GM21381 (cell line): ENCODE measurements around the gene GALNT16.

ENCODE experiments used
- ATAC-seq: cut with Tn5 transposase; IDR thresholded peaks from one replicate; pipeline ENCODE4 v1.9.1; 2021; ENCODE audit warnings: mild to moderate bottlenecking, moderate library complexity; ENCODE audit not compliant: unreplicated experiment

Gene GALNT16

GRCh38 chr14:69316449-69317101, 56.6 kb downstream of the GALNT16 start:
- no peak for ATAC-seq

GRCh38 chr14:69317102-69317755, 57.3 kb downstream of the GALNT16 start:
- no peak for ATAC-seq

- ATAC-seq, result no peak
Observed at GRCh38 chr14:69317780-69318179, 57.8 kb downstream of the GALNT16 start.

- ATAC-seq, result no peak
Observed at GRCh38 chr14:69318241-69318640, 58.3 kb downstream of the GALNT16 start.

- ATAC-seq, result no peak
Observed at GRCh38 chr14:69318901-69319475, 59.0 kb downstream of the GALNT16 start.

DNA sequence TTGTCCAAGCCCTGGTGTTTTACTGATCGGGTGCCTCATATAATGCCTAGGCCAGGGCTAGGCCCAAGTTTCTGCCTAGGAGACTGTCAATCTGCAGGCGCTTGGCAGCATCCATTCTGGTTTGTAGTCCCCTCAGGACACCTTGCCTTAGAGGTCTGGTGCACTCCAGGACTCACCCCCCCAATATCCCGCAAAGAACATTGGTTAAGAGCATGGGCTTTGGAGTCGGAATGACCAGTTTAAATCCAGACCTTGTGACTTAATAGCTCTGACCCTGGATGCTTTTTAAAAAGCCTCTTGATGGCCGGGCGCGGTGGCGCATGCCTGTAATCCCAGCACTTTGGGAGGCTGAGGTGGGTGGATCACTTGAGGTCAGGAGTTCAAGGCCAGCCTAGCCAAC, 60.0 kb downstream of the GALNT16 start:
- ATAC-seq, result no peak

DNA sequence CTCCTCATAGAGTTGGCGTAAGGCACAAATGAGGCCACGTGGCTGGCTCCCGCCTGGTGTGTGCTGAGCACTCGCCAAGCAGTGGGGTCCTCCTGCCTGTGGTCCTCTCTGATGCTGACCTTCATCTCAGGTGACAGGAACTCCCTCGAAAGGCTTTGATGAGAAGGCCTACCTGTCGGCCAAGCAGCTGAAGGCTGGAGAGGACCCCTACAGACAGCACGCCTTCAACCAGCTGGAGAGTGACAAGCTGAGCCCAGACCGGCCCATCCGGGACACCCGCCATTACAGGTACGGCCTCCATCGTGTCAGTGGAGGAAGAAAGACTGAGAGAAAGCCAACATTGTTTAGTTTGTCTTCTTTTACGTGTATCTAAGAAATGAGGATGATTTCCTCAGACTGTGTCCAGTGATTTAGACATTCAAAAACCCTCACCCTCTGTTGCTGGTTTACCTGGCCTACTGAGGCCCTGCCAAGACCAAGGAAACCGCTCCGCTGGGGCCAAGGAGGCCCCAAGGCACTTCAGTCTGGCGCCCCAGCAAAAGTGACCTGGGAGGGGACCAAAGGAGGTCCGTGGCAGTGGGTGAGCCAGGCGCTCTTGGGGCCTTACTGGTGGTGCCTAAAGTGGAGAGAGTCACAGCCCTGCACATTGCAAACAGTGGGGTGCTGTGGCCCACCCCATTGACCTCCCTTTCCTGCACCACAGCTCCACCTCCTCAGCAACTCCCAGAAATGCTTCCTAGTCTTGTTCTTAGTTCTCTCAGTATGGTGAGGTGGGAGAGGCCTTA, 60.8 kb downstream of the GALNT16 start:
- ATAC-seq, result no peak

- no peak for ATAC-seq
Observed at GRCh38 chr14:69321601-69322330, 61.8 kb downstream of the GALNT16 start.

DNA sequence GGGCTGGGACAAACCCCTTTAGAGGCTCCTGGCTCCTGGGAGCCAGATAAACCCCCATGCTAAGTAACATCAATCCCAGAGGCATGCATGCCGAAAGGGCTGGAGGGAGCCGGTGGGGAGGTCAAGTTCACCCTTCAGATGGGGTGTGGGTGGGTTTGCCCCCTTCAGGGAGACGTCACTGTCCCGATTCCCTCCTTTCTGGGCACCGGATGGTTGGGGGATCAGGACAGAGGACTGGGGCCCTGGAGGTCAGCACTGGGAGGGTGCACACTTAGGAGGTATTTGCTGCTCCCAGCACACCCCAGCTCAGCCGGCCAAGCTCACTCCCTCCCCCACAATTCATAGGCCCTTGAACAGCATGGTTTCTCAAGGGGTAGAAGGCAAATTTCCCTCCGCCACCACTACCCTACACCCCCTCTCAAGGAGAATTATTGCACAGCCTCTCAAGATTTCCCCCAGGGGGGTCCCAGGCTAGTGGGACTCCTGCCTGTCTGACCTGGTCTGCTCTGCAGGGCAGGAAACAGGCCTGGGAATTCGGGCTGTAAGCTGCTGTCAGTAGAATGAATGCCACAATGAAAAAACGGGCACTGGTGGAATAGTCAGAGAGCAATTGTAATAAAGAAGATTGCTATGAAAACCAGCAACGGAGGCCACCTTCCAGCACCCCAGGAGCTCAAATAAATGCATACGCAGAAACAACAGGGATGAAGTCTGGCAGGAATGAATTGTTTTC, 63.5 kb downstream of the GALNT16 start:
- ATAC-seq, result no peak

DNA sequence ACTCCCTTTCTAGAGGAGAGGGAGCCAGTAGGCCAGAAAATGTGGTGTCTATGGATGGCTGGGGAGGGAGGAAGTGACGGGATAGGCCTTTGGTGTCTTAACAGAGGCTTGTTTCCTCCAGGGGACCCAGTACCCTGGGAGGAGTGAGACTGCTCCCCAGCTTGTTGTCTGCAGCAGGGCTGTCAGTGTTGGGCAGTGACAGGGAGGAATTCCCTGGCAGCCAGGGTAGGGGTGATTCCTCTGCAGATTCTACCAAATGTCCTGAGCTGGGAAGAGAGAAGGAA, 64.0 kb downstream of the GALNT16 start:
- ATAC-seq, result no peak

- no peak for ATAC-seq
Observed at GRCh38 chr14:69324341-69324931, 64.5 kb downstream of the GALNT16 start.

GRCh38 chr14:69325086-69325485, 65.1 kb downstream of the GALNT16 start:
- ATAC-seq, result no peak

GRCh38 chr14:69325646-69326265, 65.8 kb downstream of the GALNT16 start:
- no peak for ATAC-seq

- no peak for ATAC-seq
Observed at GRCh38 chr14:69326611-69327010, 66.7 kb downstream of the GALNT16 start.

DNA sequence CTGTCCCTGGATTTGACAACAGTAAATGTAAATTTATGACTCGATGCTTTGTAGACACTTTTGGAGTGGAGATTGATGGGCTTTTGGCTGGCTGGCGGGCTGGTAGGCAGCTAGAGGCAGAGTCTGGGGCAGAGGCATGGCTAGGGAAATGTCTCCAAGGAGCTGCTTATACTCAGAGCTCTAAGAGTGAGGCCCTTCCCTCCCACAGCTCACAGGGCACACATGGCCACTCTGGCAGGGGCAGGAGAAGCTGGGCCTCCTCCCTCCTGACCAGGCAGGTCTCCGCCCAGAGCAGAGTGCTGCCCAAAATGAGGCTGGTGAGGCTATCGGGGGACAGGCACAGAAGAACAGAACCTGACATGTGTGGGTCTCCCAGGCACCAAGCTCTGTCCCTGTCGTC, 67.5 kb downstream of the GALNT16 start:
- no peak for ATAC-seq

DNA sequence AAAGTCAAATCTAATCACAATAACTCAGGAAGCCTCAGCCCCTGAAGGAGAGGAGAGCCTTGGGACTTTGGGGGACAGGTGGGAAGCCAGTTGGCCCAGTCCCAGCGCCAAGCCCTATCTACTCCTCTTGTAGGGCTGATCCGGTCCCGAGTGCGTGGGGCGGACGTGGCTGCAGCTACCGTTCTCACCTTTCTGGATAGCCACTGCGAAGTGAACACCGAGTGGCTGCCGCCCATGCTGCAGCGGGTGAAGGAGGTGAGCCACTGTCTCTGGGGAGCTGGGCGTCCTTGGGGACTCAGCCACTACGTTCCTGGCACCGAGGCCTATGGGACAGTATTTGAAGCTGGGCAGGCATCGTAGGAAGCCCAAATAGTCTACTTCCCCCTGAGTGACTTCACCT, 68.4 kb downstream of the GALNT16 start:
- ATAC-seq, result no peak

GRCh38 chr14:69328765-69329164, 68.8 kb downstream of the GALNT16 start:
- ATAC-seq, result no peak

- no peak for ATAC-seq
Observed at GRCh38 chr14:69331206-69331605, 71.2 kb downstream of the GALNT16 start.

DNA sequence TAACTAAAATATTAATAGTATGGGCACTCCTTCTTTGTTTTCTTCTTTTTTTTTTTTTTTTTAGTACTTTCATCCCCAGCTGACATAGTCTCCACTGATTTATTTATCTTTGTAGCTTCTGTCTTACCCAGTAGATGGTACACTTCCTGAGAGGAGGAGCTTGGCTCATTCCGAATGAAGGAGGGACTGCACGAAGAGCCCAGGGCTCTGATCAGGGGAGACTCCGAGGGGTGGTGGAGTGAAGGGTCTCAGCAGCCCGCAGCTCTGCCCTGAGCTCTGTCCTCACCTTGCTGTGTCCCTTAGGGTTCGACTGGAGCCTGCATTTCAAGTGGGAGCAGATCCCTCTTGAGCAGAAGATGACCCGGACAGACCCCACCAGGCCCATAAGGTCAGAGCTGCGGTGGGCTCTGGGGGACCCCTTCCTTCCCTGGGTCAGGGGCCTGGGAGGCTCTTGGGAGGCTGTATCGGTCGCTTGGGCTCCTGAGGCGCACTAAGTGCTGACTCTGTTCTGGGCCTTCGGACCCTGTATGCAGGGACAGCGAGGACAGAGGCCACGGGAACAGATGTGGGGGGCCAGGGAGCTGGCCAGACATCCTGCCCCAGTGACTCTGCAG, 72.9 kb downstream of the GALNT16 start:
- ATAC-seq, result no peak
